Measurements from ENCODE around the gene ADPRHL1. TPM values are rescaled to one million over a fixed set of nuclear protein-coding genes. Genes with fewer than 3 reads are reported as not detected.

The ADPRHL1 gene
- total RNA-seq, 1 experiment from 2014 or later, result 3.9 TPM

GRCh38 chr13:113404366-113404722 is 48.9 kb downstream of the ADPRHL1 start:
- BruUV-seq (replicated peaks), result no TSS peak
- TF ChIP-seq CTCF (conservative IDR thresholded peaks at IDR 0.05; ENCODE audit: low read depth, low read length) (no peak), EZH2 (IDR thresholded peaks at IDR 0.05; ENCODE audit: borderline replicate concordance, low read depth, low read length, poor library complexity, severe bottlenecking) (no peak)
- peaks cover 4% of the 10 kb centered on the region for H3K4me1 ChIP-seq (ENCODE audit: insufficient read depth, low read length, poor library complexity, severe bottlenecking)
- ChIA-PET POLR2A (ENCODE audit: low non-redundant PET) (no interaction called here), CTCF (no interaction called here)
- H3K27ac ChIP-seq (ENCODE audit: low read depth, low read length, poor library complexity, severe bottlenecking), result no peak overlapping the region
- no peaks in the 10 kb centered on the region for H3K9me3 ChIP-seq (ENCODE audit: low read depth, low read length, poor library complexity, severe bottlenecking)
- no peak overlapping the region for H3K4me3 ChIP-seq (ENCODE audit: low read depth, low read length, poor library complexity, severe bottlenecking)
- intact Hi-C loops (cut with micrococcal nuclease; ENCODE audit: unreplicated experiment), result no loop called here
- H3K27me3 ChIP-seq (replicated peaks; ENCODE audit: insufficient read depth, low read depth, low read length, poor library complexity), result peaks cover 14% of the 10 kb centered on the region
- DNase-seq (ENCODE audit: low spot score), result no peak
- no peaks in the 10 kb centered on the region for H3K36me3 ChIP-seq (ENCODE audit: insufficient read depth, low read length, poor library complexity, severe bottlenecking)

DNA sequence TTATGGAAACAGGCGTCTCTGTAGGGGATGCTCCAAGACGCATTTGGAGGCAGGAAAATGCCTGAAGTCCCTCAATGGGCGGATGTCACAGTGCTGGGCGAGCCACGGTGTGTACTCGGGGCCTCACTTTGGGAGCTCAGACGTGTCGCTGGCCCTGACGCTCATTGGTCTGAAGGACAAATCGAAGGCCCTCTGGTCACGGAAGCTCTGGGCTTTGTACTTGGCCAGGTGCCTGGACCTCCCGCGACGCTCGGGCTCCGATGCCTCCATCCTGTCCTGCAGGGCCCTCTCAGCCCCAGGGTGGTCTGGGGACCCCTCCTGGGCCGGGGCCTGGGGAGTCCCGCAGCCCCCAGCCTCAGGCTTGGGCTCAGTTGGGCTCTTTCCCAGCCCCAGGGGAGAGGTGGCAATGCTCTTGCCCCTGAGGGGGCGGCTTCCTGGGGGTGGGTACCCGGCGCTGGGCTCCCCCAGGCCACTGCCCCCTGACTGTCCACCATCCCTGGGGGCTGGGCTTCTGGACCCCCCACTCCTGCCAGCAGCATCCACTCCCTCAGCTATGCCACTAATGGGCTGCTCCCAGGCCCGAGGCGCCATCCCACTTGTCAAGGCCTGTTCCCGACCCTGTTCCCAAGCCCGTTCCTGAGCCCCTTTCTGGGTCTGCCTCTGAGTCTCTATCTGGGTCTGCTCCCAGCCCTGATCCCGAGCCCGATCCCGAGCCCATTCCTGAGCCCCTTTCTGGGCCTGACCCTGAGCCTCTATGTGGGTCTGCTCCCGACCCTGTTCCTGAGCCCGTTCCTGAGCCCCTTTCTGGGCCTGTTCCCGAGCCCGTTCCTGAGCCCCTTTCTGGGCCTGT is 49.8 kb downstream of the ADPRHL1 start:
- Histone ChIP-seq H3K4me3 (ENCODE audit: low read depth, low read length, poor library complexity, severe bottlenecking) (no peak overlapping the region), H3K36me3 (ENCODE audit: insufficient read depth, low read length, poor library complexity, severe bottlenecking) (no peaks in the 10 kb centered on the region), H3K9me3 (ENCODE audit: low read depth, low read length, poor library complexity, severe bottlenecking) (no peaks in the 10 kb centered on the region), H3K27me3 (replicated peaks; ENCODE audit: insufficient read depth, low read depth, low read length, poor library complexity) (peaks cover 6% of the 10 kb centered on the region), H3K27ac (ENCODE audit: low read depth, low read length, poor library complexity, severe bottlenecking) (no peak overlapping the region), H3K4me1 (ENCODE audit: insufficient read depth, low read length, poor library complexity, severe bottlenecking) (peaks cover 10% of the 10 kb centered on the region)
- BruUV-seq (replicated peaks), result no TSS peak
- ChIA-PET POLR2A (ENCODE audit: low non-redundant PET) (no interaction called here), CTCF (interaction anchor here (1.2 kb wide), 1 partner anchor 10 kb away, joined by 3 read pairs; no protein-coding TSS in a partner anchor)
- DNase-seq (ENCODE audit: low spot score), result no peak
- no peak for TF ChIP-seq CTCF (conservative IDR thresholded peaks at IDR 0.05; ENCODE audit: low read depth, low read length)
- TF ChIP-seq EZH2 (IDR thresholded peaks at IDR 0.05; ENCODE audit: borderline replicate concordance, low read depth, low read length, poor library complexity, severe bottlenecking), result no peak
- intact Hi-C loops (cut with micrococcal nuclease; ENCODE audit: unreplicated experiment), result no loop called here

GRCh38 chr13:113402471-113403254 is 50.6 kb downstream of the ADPRHL1 start:
- intact Hi-C loops (cut with micrococcal nuclease; ENCODE audit: unreplicated experiment), result no loop called here
- H3K4me1 ChIP-seq (ENCODE audit: insufficient read depth, low read length, poor library complexity, severe bottlenecking), result peaks cover 10% of the 10 kb centered on the region
- DNase-seq (ENCODE audit: low spot score), result no peak
- ChIA-PET CTCF (interaction anchor here (1.2 kb wide), 1 partner anchor 9 kb away, joined by 3 read pairs; no protein-coding TSS in a partner anchor), POLR2A (ENCODE audit: low non-redundant PET) (no interaction called here)
- H3K36me3 ChIP-seq (ENCODE audit: insufficient read depth, low read length, poor library complexity, severe bottlenecking), result no peaks in the 10 kb centered on the region
- H3K27me3 ChIP-seq (replicated peaks; ENCODE audit: insufficient read depth, low read depth, low read length, poor library complexity), result no peaks in the 10 kb centered on the region
- H3K4me3 ChIP-seq (ENCODE audit: low read depth, low read length, poor library complexity, severe bottlenecking), result no peak overlapping the region
- H3K27ac ChIP-seq (ENCODE audit: low read depth, low read length, poor library complexity, severe bottlenecking), result no peak overlapping the region
- no peaks in the 10 kb centered on the region for H3K9me3 ChIP-seq (ENCODE audit: low read depth, low read length, poor library complexity, severe bottlenecking)
- TF ChIP-seq EZH2 (IDR thresholded peaks at IDR 0.05; ENCODE audit: borderline replicate concordance, low read depth, low read length, poor library complexity, severe bottlenecking), result no peak
- TF ChIP-seq CTCF (conservative IDR thresholded peaks at IDR 0.05; ENCODE audit: low read depth, low read length), result no peak
- no TSS peak for BruUV-seq (replicated peaks)
